GM19193 (cell line): ENCODE results near the gene PHTF2.

ENCODE experiments used
- POLR2A ChIP-seq: IDR thresholded peaks from 4 replicates; pipeline ENCODE4 v1.6.1; 2011; ENCODE audit not compliant: insufficient read depth, insufficient read length; ENCODE audit errors: extremely low read depth

Gene PHTF2

DNA sequence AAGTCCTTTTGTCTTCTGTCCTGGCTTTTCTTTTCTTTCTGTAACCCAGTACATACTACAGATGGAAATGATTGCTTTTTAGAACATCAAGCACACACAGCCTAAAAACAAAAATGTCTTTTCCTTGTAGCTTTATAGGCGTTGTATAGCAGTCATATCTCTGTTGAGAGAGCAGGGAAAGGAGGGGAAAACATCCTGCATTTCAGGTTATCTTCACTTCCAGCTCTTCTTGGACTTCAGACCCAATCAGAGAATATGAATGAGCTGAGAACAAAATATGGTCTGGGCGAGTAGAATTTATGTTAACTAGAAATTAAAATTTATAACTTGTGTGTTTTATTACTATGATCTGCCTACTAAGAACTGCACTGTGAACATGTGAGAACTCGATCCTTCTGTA, 15.0 kb upstream of the PHTF2 start:
- no peak for TF ChIP-seq POLR2A

DNA sequence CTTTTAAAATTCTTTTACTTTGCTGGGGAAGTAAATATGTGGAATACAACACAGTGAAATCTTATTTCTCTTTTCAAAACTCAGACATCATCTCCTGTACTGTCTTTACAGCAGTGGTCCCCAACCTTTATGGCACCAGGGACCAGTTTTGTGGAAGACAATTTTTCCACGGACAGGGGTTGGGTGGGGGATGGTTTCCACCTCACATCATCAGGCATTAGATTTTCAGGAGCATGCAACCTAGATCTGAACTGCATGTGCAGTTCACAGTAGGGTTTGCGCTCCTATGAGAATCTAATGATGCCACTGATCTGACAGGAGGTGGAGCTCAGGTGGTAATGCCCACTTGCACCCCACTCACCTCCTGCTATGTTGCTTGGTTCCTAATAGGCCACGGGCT, 12.6 kb upstream of the PHTF2 start:
- TF ChIP-seq POLR2A, result no peak

DNA sequence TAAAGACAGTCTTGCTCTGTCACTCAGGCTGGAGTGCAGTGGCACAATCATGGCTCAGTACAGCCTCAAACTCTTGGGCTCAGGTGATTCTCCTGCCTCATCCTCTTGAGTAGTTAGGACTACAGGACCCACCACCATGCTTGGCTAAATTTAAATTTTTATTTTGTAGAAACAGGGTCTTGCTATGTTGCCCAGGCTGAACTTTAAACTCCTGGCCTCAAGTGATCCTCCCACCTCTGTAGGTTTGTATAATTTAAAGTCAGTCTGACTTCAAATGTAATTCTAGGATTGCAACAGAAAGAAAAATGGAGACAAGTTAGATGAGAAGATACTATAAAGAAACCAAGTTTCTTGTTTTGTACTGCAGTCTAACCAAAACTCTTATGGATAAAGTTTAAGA, 11.8 kb upstream of the PHTF2 start:
- TF ChIP-seq POLR2A, result no peak

DNA sequence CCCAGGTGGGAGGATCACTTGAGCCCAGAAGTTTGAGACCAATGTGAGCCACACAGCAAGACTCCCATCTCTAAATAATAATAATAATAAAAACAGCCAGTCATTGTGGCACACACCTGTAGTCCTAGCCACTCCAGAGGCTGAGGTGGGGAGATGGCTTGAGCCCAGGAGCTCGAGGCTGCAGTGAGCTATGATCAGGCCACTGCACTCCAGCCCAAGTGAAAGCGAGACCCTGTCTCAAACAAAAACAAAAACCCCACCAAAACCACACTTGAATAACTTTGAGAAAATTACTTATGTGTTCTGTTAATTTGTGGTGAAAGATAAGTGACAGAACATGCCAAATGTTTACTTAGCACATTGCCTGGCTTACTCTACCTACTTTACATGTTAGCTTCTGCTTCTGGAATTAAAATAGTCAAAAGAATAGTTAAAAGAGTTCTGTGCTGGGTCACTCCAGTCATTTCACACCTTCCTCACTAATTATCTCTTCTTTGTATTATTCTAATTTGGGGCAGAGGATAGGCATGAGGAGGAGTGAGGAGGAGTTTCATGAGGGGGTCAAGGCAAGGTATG, 10.2 kb upstream of the PHTF2 start:
- TF ChIP-seq POLR2A, result no peak

DNA sequence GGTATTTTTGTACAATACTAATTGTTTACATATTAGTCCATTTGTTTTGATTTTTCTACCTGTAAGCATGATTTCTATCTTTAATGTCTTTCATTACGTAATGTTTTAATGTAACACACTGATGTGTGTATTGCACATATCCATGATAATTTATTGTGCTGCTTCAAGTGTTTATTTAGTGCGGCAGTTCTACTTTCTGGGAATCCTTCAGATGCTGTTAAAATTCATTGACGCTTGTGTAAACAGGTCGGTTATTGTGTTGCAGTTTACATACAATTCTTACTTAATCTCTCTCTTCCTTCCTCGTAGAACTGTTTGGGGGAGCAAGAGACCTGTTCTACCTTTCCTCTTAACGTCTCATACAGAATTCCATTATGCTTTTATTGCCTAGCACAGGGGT, 7.2 kb upstream of the PHTF2 start:
- TF ChIP-seq POLR2A, result no peak

DNA sequence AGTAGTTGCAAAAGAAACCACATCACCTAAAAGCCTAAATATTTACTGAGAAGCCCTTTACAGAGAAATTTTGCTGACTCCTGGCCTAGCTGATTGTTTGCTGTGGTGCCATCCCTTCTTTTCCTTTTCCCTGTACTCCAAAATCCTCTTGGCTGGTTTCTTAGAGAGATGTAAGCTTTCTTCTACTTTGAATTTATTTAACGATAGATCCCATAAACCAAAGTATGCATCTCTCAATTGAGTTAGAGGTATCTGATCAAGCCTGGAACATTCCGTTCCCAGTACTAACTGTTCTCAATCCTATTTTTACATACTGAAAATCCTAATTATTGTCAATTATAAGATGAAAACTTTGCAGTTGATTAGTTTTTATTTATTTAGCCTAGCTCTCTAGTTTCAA, 6.6 kb upstream of the PHTF2 start:
- TF ChIP-seq POLR2A, result no peak

DNA sequence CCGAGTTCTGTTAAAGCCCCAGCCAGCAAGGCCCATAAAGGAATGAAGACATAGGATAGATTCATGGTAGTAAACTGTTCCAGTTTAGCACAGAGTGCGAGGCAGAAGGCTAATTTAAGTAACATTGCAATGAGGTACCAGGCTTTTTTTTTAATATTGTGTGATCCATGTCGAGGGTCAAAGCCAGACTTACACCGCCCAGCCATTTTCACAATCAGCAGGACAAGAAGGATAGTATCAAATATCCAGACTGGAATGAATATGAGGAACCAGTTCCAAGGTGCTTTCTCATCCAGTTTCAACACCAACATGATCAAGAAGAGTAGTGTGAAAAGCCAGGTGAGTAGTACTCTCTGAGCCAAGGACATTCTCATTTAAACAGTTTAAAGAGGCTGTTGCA, 4.6 kb upstream of the PHTF2 start:
- TF ChIP-seq POLR2A, result no peak

DNA sequence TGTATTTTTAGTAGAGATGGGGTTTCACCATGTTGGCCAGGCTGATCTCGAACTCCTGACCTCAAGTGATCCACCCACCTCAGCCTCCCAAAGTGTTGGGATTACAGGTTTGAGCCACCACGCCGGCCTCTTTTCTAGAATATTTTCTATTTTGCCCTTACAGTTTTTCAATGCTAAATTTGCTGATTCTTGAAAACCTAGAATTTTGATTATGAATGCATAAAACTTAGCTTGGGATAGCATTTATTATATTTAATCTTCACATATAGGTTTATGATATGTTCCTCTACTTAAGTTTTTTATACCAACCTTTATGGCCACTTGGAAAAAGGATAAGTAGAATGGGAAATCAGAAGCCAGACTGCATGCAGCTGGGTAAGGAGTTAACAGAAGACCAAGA, 2.5 kb upstream of the PHTF2 start:
- TF ChIP-seq POLR2A, result no peak

DNA sequence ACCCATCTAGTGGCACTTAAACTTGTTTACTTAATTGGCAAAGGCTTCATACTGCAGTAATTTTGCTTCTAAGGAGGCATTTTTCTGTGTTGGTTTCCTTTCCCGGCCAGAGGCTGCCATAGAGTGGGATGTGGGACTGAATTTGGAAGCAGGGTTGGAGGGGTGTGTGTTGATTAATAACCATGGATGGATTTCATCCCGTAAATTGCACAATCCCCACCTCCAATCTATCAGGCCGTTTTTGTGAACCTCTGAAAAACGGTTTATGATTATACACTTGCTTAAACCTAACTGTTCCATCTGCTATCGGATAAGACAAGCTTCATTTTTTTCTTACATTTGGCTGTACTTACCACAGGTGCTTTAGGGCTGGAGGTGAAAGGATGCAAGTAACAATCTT, 1.6 kb upstream of the PHTF2 start:
- TF ChIP-seq POLR2A, result no peak

DNA sequence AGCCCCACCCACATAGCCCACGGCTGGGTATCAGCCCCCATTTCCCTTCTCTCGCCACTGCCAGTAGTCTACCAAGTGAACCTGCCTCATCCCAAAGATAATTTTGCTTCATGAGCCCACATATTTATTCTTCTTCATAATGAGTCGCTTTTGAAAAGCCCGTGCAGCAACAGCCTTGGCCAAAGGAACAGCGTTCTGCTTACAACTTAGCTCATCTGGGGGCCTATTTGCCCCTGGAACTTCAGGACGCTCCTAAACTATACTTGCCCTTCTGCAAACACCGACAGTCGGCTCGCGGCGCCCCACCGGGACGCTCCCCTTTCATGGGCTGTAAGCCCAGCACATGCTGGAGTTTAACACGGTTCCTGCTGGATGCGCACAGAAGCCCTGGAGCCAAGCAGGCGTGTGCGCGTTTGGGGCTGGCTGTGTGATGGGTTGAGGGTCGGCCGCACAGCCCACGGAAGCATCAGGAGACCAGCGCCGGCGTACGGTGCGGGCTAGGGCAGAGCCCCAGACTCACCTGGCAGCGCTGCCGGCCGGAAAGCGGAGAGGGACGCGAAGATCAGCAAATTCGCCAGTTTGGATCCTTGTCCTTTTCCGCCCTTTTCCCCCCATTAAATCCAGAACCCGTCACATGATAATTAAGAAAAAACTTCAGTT, 709 bp upstream of the PHTF2 start:
- peak; percentile 42 for TF ChIP-seq POLR2A

DNA sequence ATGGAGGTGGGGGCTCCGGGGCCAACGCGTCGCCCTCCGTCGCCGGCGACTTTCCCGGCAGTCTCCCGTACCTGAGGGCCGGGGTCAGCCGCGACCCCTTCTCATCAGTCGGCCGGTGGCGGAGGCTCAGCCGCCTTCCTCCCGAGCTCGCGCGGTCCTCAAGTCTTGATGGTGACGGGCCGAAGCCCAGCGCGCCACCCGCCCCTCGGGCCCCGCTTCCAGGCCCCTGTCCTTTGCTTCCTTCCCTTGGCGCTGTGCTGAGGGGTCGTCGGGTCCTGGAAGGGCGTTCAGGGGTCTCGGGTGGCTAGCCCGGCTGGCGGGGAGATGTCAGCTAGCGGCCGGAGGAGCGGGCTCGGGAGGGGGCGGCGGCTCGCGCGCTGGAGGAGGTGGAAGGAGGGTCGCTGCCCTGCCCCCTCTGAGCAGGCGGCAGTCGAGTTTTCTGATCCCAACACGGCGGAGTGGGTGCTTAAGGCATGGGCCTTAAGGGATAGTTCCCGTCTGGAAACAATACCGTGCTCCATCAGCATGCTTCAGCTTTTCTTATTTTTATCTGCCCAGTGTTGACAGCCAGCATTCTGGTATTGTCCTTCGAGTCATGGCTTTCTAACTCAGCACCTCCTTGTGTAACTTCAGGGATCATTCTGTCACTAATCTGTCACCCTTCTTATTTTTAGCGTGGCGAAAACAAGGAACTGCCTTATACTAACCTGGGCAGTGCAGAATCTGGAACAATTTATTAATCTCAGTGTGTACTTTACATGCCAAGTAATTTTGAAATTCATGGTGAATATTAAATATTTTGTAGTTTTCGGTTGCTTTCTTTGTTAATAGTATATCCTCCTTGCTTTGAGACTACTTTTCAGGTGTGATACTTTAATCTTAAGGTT, 748 bp downstream of the PHTF2 start:
- TF ChIP-seq POLR2A, result no peak

DNA sequence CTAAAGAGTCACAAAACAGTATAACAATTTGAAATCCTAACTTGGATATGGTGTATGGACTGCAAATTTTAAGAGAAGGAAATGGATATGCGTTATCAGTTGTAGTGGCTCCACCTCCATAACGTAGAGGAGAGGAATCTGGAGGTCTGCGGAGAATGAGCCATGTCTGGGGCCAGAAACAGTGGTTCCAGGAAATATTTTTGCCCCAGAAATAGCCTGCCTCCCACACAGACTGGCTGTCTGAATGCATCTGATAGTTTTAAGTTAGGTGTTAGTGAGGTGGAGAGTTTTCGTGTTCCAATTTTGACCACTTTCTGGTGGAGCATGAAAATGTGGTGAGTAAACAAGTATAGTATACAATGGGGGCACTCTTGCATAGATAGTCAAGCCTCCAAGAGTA, 1.6 kb downstream of the PHTF2 start:
- TF ChIP-seq POLR2A, result no peak

DNA sequence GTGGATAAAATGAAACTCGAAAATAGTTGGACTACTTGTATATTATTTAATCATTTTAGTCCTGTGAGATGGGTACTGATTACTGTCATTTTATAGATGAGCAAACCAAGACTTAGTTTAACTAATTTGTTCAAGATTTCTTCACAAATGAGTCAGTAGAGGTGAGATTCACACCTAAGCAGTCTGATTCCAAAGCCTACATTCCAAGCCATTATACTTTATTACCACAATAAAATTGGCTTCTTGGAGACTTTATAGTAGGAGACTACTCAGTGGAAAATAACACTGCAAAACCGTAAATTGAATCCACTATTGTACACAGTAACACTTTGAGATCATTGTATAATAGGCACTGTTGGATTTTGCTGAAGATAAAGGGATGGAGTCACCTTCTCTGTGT, 2.2 kb downstream of the PHTF2 start:
- TF ChIP-seq POLR2A, result no peak

DNA sequence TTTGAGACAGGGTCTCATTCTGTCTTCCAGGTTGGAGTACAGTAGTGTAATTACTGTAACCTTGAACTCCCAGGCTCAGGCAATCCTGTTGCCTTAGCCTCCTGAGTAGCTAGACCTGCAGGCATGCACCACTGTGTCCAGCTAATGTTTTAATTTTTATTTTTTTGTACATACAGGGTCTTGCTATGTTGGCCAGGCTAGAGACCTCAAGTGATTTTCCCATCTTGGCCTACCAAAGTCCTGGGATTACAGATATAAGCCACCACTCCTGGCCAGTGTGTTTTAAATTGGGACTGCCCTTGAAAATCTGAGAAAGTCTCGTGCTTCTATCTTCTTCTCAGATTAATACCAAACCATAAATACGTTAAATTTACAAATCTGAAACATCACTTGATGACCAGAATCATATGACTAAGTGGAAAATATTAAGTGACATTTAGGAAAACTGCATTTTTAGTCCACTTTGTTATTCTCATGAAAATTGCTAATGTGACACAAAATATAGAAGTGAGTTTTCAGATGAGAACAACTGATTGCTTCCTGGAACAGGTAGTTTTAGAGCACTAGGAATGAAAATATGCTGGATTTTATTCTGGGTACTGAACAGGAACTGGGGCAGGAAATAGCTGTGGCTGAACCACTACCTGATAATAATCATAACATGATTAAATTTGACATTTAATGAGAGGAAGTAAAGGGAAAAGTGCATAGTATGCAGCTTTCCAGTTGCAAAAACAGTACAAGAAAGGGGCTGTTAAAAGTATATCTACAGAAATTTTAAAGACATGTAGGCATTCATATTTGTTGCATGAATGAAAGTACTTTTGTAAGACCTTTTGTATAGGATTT, 4.2 kb downstream of the PHTF2 start:
- TF ChIP-seq POLR2A, result no peak

DNA sequence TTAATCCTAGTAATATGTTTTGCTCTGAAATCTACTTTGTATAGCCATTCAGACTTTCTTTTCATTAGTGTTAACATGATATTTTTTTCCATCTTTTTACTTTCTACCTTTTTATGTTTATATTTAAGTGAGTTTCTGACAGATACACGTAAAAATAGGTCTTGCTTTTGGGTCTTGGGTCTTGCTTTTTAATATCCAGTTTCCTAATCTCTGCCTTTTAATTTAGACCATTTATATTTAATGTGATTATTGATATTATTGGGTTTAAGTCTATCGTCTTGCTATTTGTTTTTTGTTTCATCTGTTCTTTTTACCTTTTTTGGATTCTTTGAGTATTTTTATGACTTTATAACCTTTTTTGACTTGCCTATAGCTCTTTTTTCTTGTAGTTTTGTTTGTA, 7.9 kb downstream of the PHTF2 start:
- no peak for TF ChIP-seq POLR2A
